ENCODE data around the gene STIP1. TPM values are rescaled to one million over a fixed set of nuclear protein-coding genes. Genes with fewer than 3 reads are reported as not detected.

The STIP1 gene
- total RNA-seq, 2 donors from 2014 or later, result 230 to 257 TPM

- Histone ChIP-seq H3K9me3 (ENCODE audit: control insufficient read depth, low read length) (no peaks in the 10 kb centered on the region), H3K4me1 (ENCODE audit: control insufficient read depth, insufficient read depth, low read length) (peaks cover 6% of the 10 kb centered on the region), H3K4me3 (ENCODE audit: low read length) (peak overlapping the region; percentile 92), H3K9ac (ENCODE audit: extremely low read depth, low read length, poor library complexity, severe bottlenecking) (peak overlapping the region; percentile 81), H3K27me3 (ENCODE audit: control insufficient read depth, insufficient read depth, low read length, poor library complexity, severe bottlenecking) (no peaks in the 10 kb centered on the region), H3K27ac (ENCODE audit: low read depth, low read length) (peak overlapping the region; percentile 92), H3K36me3 (ENCODE audit: control insufficient read depth, insufficient read depth, low read length) (peaks cover 16% of the 10 kb centered on the region)
- H3K36me3 Mint-ChIP-seq (ENCODE audit: low read depth), result peaks cover 12% of the 10 kb centered on the region
- peak; percentile 61 for TF ChIP-seq CTCF (conservative IDR thresholded peaks at IDR 0.05)
- peaks cover 10% of the 10 kb centered on the region for H3K4me1 Mint-ChIP-seq
- 0 to 1% methylated on average over 31 to 52 of the region's 52 CpGs for WGBS, 2 experiments (ENCODE audit: insufficient coverage in 1 of 2, insufficient read length in 1 of 2)
- DNase-seq, result no peak
- H3K9me3 Mint-ChIP-seq, result no peaks in the 10 kb centered on the region
- no peak overlapping the region for H3K4me3 Mint-ChIP-seq
- H3K27me3 Mint-ChIP-seq (ENCODE audit: insufficient read depth), result no peaks in the 10 kb centered on the region
- H3K27ac Mint-ChIP-seq, result peak overlapping the region; percentile 99
Observed at GRCh38 chr11:64185175-64185692, 737 bp upstream of the STIP1 start.

GRCh38 chr11:64186492-64187165, 658 bp downstream of the STIP1 start:
- Histone ChIP-seq H3K27me3 (ENCODE audit: control insufficient read depth, insufficient read depth, low read length, poor library complexity, severe bottlenecking) (no peaks in the 10 kb centered on the region), H3K9me3 (ENCODE audit: control insufficient read depth, low read length) (no peaks in the 10 kb centered on the region), H3K36me3 (ENCODE audit: control insufficient read depth, insufficient read depth, low read length) (peaks cover 25% of the 10 kb centered on the region), H3K27ac (ENCODE audit: low read depth, low read length) (peak overlapping the region; percentile 89), H3K9ac (ENCODE audit: extremely low read depth, low read length, poor library complexity, severe bottlenecking) (no peak overlapping the region), H3K4me3 (ENCODE audit: low read length) (no peak overlapping the region), H3K4me1 (ENCODE audit: control insufficient read depth, insufficient read depth, low read length) (peaks cover 4% of the 10 kb centered on the region)
- Mint-ChIP-seq H3K4me1 (peaks cover 6% of the 10 kb centered on the region), H3K27me3 (ENCODE audit: insufficient read depth) (no peaks in the 10 kb centered on the region), H3K9me3 (no peaks in the 10 kb centered on the region), H3K4me3 (no peak overlapping the region), H3K27ac (no peak overlapping the region), H3K36me3 (ENCODE audit: low read depth) (peaks cover 19% of the 10 kb centered on the region)
- DNase-seq, result no peak
- 2 to 3% methylated on average over 22 to 48 of the region's 48 CpGs for WGBS, 2 experiments (ENCODE audit: insufficient coverage in 1 of 2, insufficient read length in 1 of 2)
- no peak for TF ChIP-seq CTCF (conservative IDR thresholded peaks at IDR 0.05)

GRCh38 chr11:64192434-64192833, 6.5 kb downstream of the STIP1 start:
- no peak overlapping the region for H3K4me3 Mint-ChIP-seq
- no peak overlapping the region for H3K9ac ChIP-seq (ENCODE audit: extremely low read depth, low read length, poor library complexity, severe bottlenecking)
- no peaks in the 10 kb centered on the region for H3K27me3 Mint-ChIP-seq (ENCODE audit: insufficient read depth)
- H3K27me3 ChIP-seq (ENCODE audit: control insufficient read depth, insufficient read depth, low read length, poor library complexity, severe bottlenecking), result no peaks in the 10 kb centered on the region
- no peaks in the 10 kb centered on the region for H3K9me3 ChIP-seq (ENCODE audit: control insufficient read depth, low read length)
- TF ChIP-seq CTCF (conservative IDR thresholded peaks at IDR 0.05), result no peak
- no peaks in the 10 kb centered on the region for H3K4me1 Mint-ChIP-seq
- DNase-seq, result no peak
- H3K4me1 ChIP-seq (ENCODE audit: control insufficient read depth, insufficient read depth, low read length), result no peaks in the 10 kb centered on the region
- 95 to 97% methylated on average over 4 to 5 of the region's 5 CpGs for WGBS, 2 experiments (ENCODE audit: insufficient coverage in 1 of 2, insufficient read length in 1 of 2)
- peaks cover 79% of the 10 kb centered on the region for H3K36me3 ChIP-seq (ENCODE audit: control insufficient read depth, insufficient read depth, low read length)
- H3K27ac ChIP-seq (ENCODE audit: low read depth, low read length), result no peak overlapping the region
- H3K9me3 Mint-ChIP-seq, result no peaks in the 10 kb centered on the region
- peaks cover 71% of the 10 kb centered on the region for H3K36me3 Mint-ChIP-seq (ENCODE audit: low read depth)
- H3K4me3 ChIP-seq (ENCODE audit: low read length), result no peak overlapping the region
- H3K27ac Mint-ChIP-seq, result peak overlapping the region; percentile 39

Data from endodermal cell (in vitro differentiated cells).